ENCODE measurements around the gene PLCH2.

- TF ChIP-seq CTCF (IDR thresholded peaks at IDR 0.05; ENCODE audit: low read depth, low read length, missing input control) (no peak), RAD21 (IDR thresholded peaks at IDR 0.05) (no peak), REST (IDR thresholded peaks at IDR 0.05) (no peak), YY1 (IDR thresholded peaks at IDR 0.05) (no peak), JUND (IDR thresholded peaks at IDR 0.05) (no peak), EGR1 (IDR thresholded peaks at IDR 0.05; ENCODE audit: low read depth in 2 of 2) (no peak), FOXA1 (IDR thresholded peaks at IDR 0.05) (no peak), SP1 (IDR thresholded peaks at IDR 0.05) (no peak)
- TF ChIP-seq, protein P1, sequence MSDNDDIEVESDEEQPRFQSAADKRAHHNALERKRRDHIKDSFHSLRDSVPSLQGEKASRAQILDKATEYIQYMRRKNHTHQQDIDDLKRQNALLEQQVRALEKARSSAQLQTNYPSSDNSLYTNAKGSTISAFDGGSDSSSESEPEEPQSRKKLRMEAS (IDR thresholded peaks at IDR 0.05): no peak
Observed at GRCh38 chr1:2533365-2533764, 57.3 kb downstream of the PLCH2 start.

All from liver (tissue), 3 donors.